ENCODE results near the gene MMP14.

DNA sequence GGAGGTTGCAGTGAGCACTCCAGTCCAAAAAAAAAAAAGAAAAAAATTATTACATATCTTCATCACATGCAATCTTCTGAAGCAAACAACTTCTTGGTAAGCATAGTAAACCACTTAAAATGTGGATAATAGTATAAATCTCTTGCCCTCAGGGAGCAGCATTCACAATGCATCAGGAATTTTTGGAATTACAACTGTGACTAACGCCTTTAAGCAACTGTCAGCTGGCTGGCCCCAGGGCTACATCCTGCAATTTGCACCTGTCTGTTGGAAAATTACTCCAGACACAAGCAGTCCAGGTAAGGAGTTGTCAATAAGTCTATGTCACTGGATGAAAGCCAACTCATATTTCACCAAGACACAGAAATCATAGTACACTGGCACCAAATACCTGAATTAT lies 15.7 kb upstream of the MMP14 start:
- no peak for TF ChIP-seq POLR2A (IDR thresholded peaks at IDR 0.05)
- no peak for TF ChIP-seq EP300 (IDR thresholded peaks at IDR 0.05)

Measured in sigmoid colon (tissue), 4 donors.